ENCODE data around the gene KRTAP10-11.
"Not testable (repeated sequence)": the region's sequence is repeated elsewhere in the genome, so short reads cannot be mapped to it uniquely, and the experiment has no call there.

KRTAP10-11 gene

GRCh38 chr21:44666401-44667320, 20.4 kb downstream of the KRTAP10-11 start, which contains the start of gene KRTAP12-2:
Gene KRTAP12-2, minus strand, starts transcription at chr21:44666927. Its CDS starts 41 bp downstream, at chr21:44666886.
- no peak for DNase-seq (ENCODE audit: low read depth in 2 of 2)

GRCh38 chr21:44667612-44668011, 21.4 kb downstream of the KRTAP10-11 start:
- DNase-seq (ENCODE audit: low read depth in 2 of 2), result no peak

GRCh38 chr21:44670642-44671432, 24.6 kb downstream of the KRTAP10-11 start:
- no peak for DNase-seq (ENCODE audit: low read depth in 2 of 2)

GRCh38 chr21:44671911-44672310, 25.7 kb downstream of the KRTAP10-11 start:
- no peak for DNase-seq (ENCODE audit: low read depth in 2 of 2)

- DNase-seq (ENCODE audit: low read depth in 2 of 2), result no peak
Measured at GRCh38 chr21:44677881-44678280, 31.7 kb downstream of the KRTAP10-11 start.

- DNase-seq (ENCODE audit: low read depth in 2 of 2), result no peak
Measured at GRCh38 chr21:44681152-44681551, 34.9 kb downstream of the KRTAP10-11 start.

GRCh38 chr21:44681861-44682579, 35.8 kb downstream of the KRTAP10-11 start, which contains the start of gene KRTAP12-1:
Gene KRTAP12-1, minus strand, starts transcription at chr21:44682163. Its CDS starts 40 bp downstream, at chr21:44682123.
- no peak for DNase-seq (ENCODE audit: low read depth in 2 of 2)

- DNase-seq (ENCODE audit: low read depth in 2 of 2), result no peak
Measured at GRCh38 chr21:44682580-44683151, 36.5 kb downstream of the KRTAP10-11 start.

- no peak for DNase-seq (ENCODE audit: low read depth in 2 of 2)
Measured at GRCh38 chr21:44684077-44684476, 37.9 kb downstream of the KRTAP10-11 start.

GRCh38 chr21:44684483-44684882, 38.3 kb downstream of the KRTAP10-11 start:
- DNase-seq (ENCODE audit: low read depth in 2 of 2), result no peak

GRCh38 chr21:44685050-44685449, 38.8 kb downstream of the KRTAP10-11 start:
- DNase-seq (ENCODE audit: low read depth in 2 of 2), result not testable (repeated sequence)

GRCh38 chr21:44686000-44686781, 40.0 kb downstream of the KRTAP10-11 start:
- DNase-seq (ENCODE audit: low read depth in 2 of 2), result no peak

GRCh38 chr21:44686843-44687561, 40.8 kb downstream of the KRTAP10-11 start:
- DNase-seq (ENCODE audit: low read depth in 2 of 2), result no peak

GRCh38 chr21:44687671-44688070, 41.5 kb downstream of the KRTAP10-11 start:
- no peak for DNase-seq (ENCODE audit: low read depth in 2 of 2)

GRCh38 chr21:44689740-44690139, 43.5 kb downstream of the KRTAP10-11 start:
- DNase-seq (ENCODE audit: low read depth in 2 of 2), result not testable (repeated sequence)

- DNase-seq (ENCODE audit: low read depth in 2 of 2), result no peak
Measured at GRCh38 chr21:44691686-44692085, 45.5 kb downstream of the KRTAP10-11 start.

- DNase-seq (ENCODE audit: low read depth in 2 of 2), result no peak
Measured at GRCh38 chr21:44692798-44693512, 46.7 kb downstream of the KRTAP10-11 start.

GRCh38 chr21:44694776-44695175, 48.6 kb downstream of the KRTAP10-11 start:
- no peak for DNase-seq (ENCODE audit: low read depth in 2 of 2)

- no peak for DNase-seq (ENCODE audit: low read depth in 2 of 2)
Measured at GRCh38 chr21:44695184-44695583, 49.0 kb downstream of the KRTAP10-11 start.
